MM.1S (cell line): ENCODE results near the gene HOXC9.

Experiments used
- DNase-seq: peaks from one replicate; pipeline ENCODE4 v3.0.0-alpha.2; 2015
- H2AFZ ChIP-seq: fragments of 300-600 bp; sonication (generic); 2 replicates; pipeline ENCODE4 v1.6.0; 2016; ENCODE audit warnings: antibody characterized with exemption, low read length
- H3F3A ChIP-seq: fragments of 300-600 bp; sonication (generic); 2 replicates; pipeline ENCODE4 v1.6.1; 2016; ENCODE audit warnings: mild to moderate bottlenecking, antibody characterized with exemption, low read length, moderate library complexity, mixed read lengths; ENCODE audit not compliant: insufficient read depth
- H3K27ac ChIP-seq: fragments of 300-600 bp; sonication (generic); 2 replicates; pipeline ENCODE4 v1.5.1; 2016; ENCODE audit warnings: mild to moderate bottlenecking, low read length
- H3K27me3 ChIP-seq: fragments of 300-600 bp; sonication (generic); replicated peaks from 2 replicates; pipeline ENCODE4 v1.6.0; 2016; ENCODE audit warnings: low read length; ENCODE audit not compliant: insufficient read depth
- H3K36me3 ChIP-seq: fragments of 300-600 bp; sonication (generic); replicated peaks from 2 replicates; pipeline ENCODE4 v1.6.1; 2016; ENCODE audit warnings: mild to moderate bottlenecking, low read length, mixed read lengths; ENCODE audit not compliant: insufficient read depth
- H3K4me1 ChIP-seq: fragments of 300-600 bp; sonication (generic); 2 replicates; pipeline ENCODE4 v1.6.1; 2016; ENCODE audit warnings: low read length, mixed read lengths
- H3K4me2 ChIP-seq: fragments of 300-600 bp; sonication (generic); 2 replicates; pipeline ENCODE4 v1.6.0; 2016; ENCODE audit warnings: low read depth, low read length
- H3K4me3 ChIP-seq: fragments of 300-600 bp; sonication (generic); 2 replicates; pipeline ENCODE4 v1.5.1; 2016; ENCODE audit warnings: low read length, mixed read lengths
- H3K79me2 ChIP-seq: fragments of 300-600 bp; sonication (generic); 2 replicates; pipeline ENCODE4 v1.6.1; 2016; ENCODE audit warnings: mixed run types, low read length, mixed read lengths
- H3K9ac ChIP-seq: fragments of 300-600 bp; sonication (generic); 2 replicates; pipeline ENCODE4 v1.6.1; 2016; ENCODE audit warnings: low read length, mixed read lengths
- H3K9me2 ChIP-seq: fragments of 300-600 bp; sonication (generic); replicated peaks from 2 replicates; pipeline ENCODE4 v1.6.1; 2016; ENCODE audit warnings: mild to moderate bottlenecking, low read length, mixed read lengths; ENCODE audit not compliant: insufficient read depth
- H3K9me3 ChIP-seq: fragments of 300-600 bp; sonication (generic); replicated peaks from 2 replicates; pipeline ENCODE4 v1.6.1; 2016; ENCODE audit warnings: mild to moderate bottlenecking, low read length, mixed read lengths; ENCODE audit not compliant: insufficient read depth
- H4K20me1 ChIP-seq: fragments of 300-600 bp; sonication (generic); 2 replicates; pipeline ENCODE4 v1.6.1; 2016; ENCODE audit warnings: mild to moderate bottlenecking, low read length, moderate library complexity, mixed read lengths; ENCODE audit not compliant: insufficient read depth
- CTCF ChIP-seq: fragments of 300-600 bp; sonication (generic); IDR thresholded peaks from 2 replicates; pipeline ENCODE4 v1.5.1; 2016; ENCODE audit warnings: antibody characterized with exemption, low read length, mixed read lengths
- EZH2 ChIP-seq: fragments of 300-600 bp; sonication (generic); optimal IDR thresholded peaks from 2 replicates; pipeline ENCODE3; 2017; ENCODE audit warnings: low read depth, mild to moderate bottlenecking, antibody characterized with exemption, low read length, mixed read lengths
- EZH2phosphoT487 ChIP-seq: fragments of 300-600 bp; sonication (generic); IDR thresholded peaks from 2 replicates; pipeline ENCODE4 v1.6.1; 2018; ENCODE audit warnings: antibody characterized with exemption, low read length

The HOXC9 gene

GRCh38 chr12:53958128-53958527 is 41.8 kb upstream of the HOXC9 start:
- H3K9me3 ChIP-seq = no peaks in the 10 kb centered on the region
- no peaks in the 10 kb centered on the region for H3K9me2 ChIP-seq
- no peak overlapping the region for H2AFZ ChIP-seq
- H4K20me1 ChIP-seq = no peaks in the 10 kb centered on the region
- 0 out of 2 replicates have a peak, but pooled peaks cover 5% of the 10 kb centered on the region for H3K4me1 ChIP-seq
- H3K4me2 ChIP-seq = no peak overlapping the region
- no peak overlapping the region for H3K9ac ChIP-seq
- no peak overlapping the region for H3K4me3 ChIP-seq
- DNase-seq = no peak
- no peak for TF ChIP-seq EZH2
- TF ChIP-seq CTCF = no peak
- no peak for TF ChIP-seq EZH2phosphoT487
- H3K27ac ChIP-seq = no peak overlapping the region
- no peaks in the 10 kb centered on the region for H3K36me3 ChIP-seq
- H3K27me3 ChIP-seq = peaks cover 99% of the 10 kb centered on the region
- H3K79me2 ChIP-seq = no peaks in the 10 kb centered on the region
- H3F3A ChIP-seq = no peaks in the 10 kb centered on the region

- Histone ChIP-seq H4K20me1 (no peaks in the 10 kb centered on the region), H3K36me3 (no peaks in the 10 kb centered on the region), H3K9me3 (no peaks in the 10 kb centered on the region), H2AFZ (no peak overlapping the region), H3K27ac (no peak overlapping the region), H3F3A (no peaks in the 10 kb centered on the region), H3K4me3 (no peak overlapping the region), H3K9me2 (no peaks in the 10 kb centered on the region), H3K9ac (no peak overlapping the region), H3K4me2 (no peak overlapping the region), H3K27me3 (peaks cover 99% of the 10 kb centered on the region), H3K4me1 (0 out of 2 replicates have a peak, but pooled peaks cover 5% of the 10 kb centered on the region), H3K79me2 (no peaks in the 10 kb centered on the region)
- no peak for DNase-seq
- TF ChIP-seq EZH2phosphoT487 (no peak), CTCF (no peak)
Measured at GRCh38 chr12:53959314-53959713, 40.6 kb upstream of the HOXC9 start.

- H3K4me3 ChIP-seq = no peak overlapping the region
- H3K27me3 ChIP-seq = peaks cover 100% of the 10 kb centered on the region
- no peak overlapping the region for H3K4me2 ChIP-seq
- H3K36me3 ChIP-seq = no peaks in the 10 kb centered on the region
- no peaks in the 10 kb centered on the region for H3F3A ChIP-seq
- H3K27ac ChIP-seq = no peak overlapping the region
- no peak for DNase-seq
- no peak overlapping the region for H3K9ac ChIP-seq
- no peaks in the 10 kb centered on the region for H3K9me2 ChIP-seq
- TF ChIP-seq EZH2phosphoT487 (0 out of 2 replicates have a peak, but pooled peaks have one; percentile 56), CTCF (no peak), EZH2 (no peak)
- H4K20me1 ChIP-seq = no peaks in the 10 kb centered on the region
- no peaks in the 10 kb centered on the region for H3K79me2 ChIP-seq
- H3K4me1 ChIP-seq = 0 out of 2 replicates have a peak, but pooled peaks cover 5% of the 10 kb centered on the region
- no peak overlapping the region for H2AFZ ChIP-seq
- H3K9me3 ChIP-seq = no peaks in the 10 kb centered on the region
Measured at GRCh38 chr12:53960187-53961024, 39.6 kb upstream of the HOXC9 start.
